ENCODE results near the gene WWOX. TPM values are rescaled to one million over a fixed set of nuclear protein-coding genes. Genes with fewer than 3 reads are reported as not detected.

Gene WWOX
- total RNA-seq, 1 donor from 2014 or later = 15.8 TPM

GRCh38 chr16:78915811-78916345 lies 816.4 kb downstream of the WWOX start:
- no peak for DNase-seq (ENCODE audit: low spot score)

- DNase-seq (ENCODE audit: low spot score) = no peak
Observed at GRCh38 chr16:78916928-78917545, 817.6 kb downstream of the WWOX start.

GRCh38 chr16:78918805-78919305 lies 819.4 kb downstream of the WWOX start:
- no peak for DNase-seq (ENCODE audit: low spot score)

- DNase-seq (ENCODE audit: low spot score) = no peak
Observed at GRCh38 chr16:78919852-78920251, 820.4 kb downstream of the WWOX start.

GRCh38 chr16:78920621-78921020 lies 821.2 kb downstream of the WWOX start:
- DNase-seq (ENCODE audit: low spot score) = no peak

GRCh38 chr16:78925083-78925767 lies 825.8 kb downstream of the WWOX start:
- no peak for DNase-seq (ENCODE audit: low spot score)

GRCh38 chr16:78926723-78927210 lies 827.3 kb downstream of the WWOX start:
- no peak for DNase-seq (ENCODE audit: low spot score)

GRCh38 chr16:78927766-78928165 lies 828.3 kb downstream of the WWOX start:
- no peak for DNase-seq (ENCODE audit: low spot score)

- no peak for DNase-seq (ENCODE audit: low spot score)
Observed at GRCh38 chr16:78929841-78930240, 830.4 kb downstream of the WWOX start.

GRCh38 chr16:78930561-78930960 lies 831.1 kb downstream of the WWOX start:
- no peak for DNase-seq (ENCODE audit: low spot score)

- DNase-seq (ENCODE audit: low spot score) = no peak
Observed at GRCh38 chr16:78931267-78931666, 831.8 kb downstream of the WWOX start.

GRCh38 chr16:78931678-78932077 lies 832.2 kb downstream of the WWOX start:
- no peak for DNase-seq (ENCODE audit: low spot score)

- DNase-seq (ENCODE audit: low spot score) = no peak
Observed at GRCh38 chr16:78932355-78932943, 833.0 kb downstream of the WWOX start.

GRCh38 chr16:78936060-78936459 lies 836.6 kb downstream of the WWOX start:
- DNase-seq (ENCODE audit: low spot score) = no peak

GRCh38 chr16:78939597-78939996 lies 840.1 kb downstream of the WWOX start:
- DNase-seq (ENCODE audit: low spot score) = no peak

- no peak for DNase-seq (ENCODE audit: low spot score)
Observed at GRCh38 chr16:78942625-78943245, 843.3 kb downstream of the WWOX start.

- DNase-seq (ENCODE audit: low spot score) = no peak
Observed at GRCh38 chr16:78945336-78945735, 845.9 kb downstream of the WWOX start.

GRCh38 chr16:78946556-78946955 lies 847.1 kb downstream of the WWOX start:
- no peak for DNase-seq (ENCODE audit: low spot score)

GRCh38 chr16:78950768-78951167 lies 851.3 kb downstream of the WWOX start:
- DNase-seq (ENCODE audit: low spot score) = no peak

- no peak for DNase-seq (ENCODE audit: low spot score)
Observed at GRCh38 chr16:78952630-78953029, 853.2 kb downstream of the WWOX start.

- DNase-seq (ENCODE audit: low spot score) = no peak
Observed at GRCh38 chr16:78953526-78953925, 854.1 kb downstream of the WWOX start.

GRCh38 chr16:78955206-78955605 lies 855.8 kb downstream of the WWOX start:
- DNase-seq (ENCODE audit: low spot score) = no peak

Measured in mesenteric fat pad (tissue), 1 donor.